BE2C (cell line): ENCODE data around the gene SMIM20.
"Not testable (repeated sequence)": the region's sequence is repeated elsewhere in the genome, so short reads cannot be mapped to it uniquely, and the experiment has no call there.

Experiments
- DNase-seq: peaks from one replicate; pipeline ENCODE4 v3.0.0-alpha.2; 2020
- H3K27me3 ChIP-seq: fragments of 250-450 bp; sonication (Bioruptor Pico); 2 replicates; pipeline ENCODE4 v1.5.1; 2020; ENCODE audit warnings: mild to moderate bottlenecking
- H3K36me3 ChIP-seq: fragments of 250-450 bp; sonication (Bioruptor Pico); 2 replicates; pipeline ENCODE4 v1.5.1; 2020; ENCODE audit warnings: mild to moderate bottlenecking
- H3K4me1 ChIP-seq: fragments of 250-450 bp; sonication (Bioruptor Pico); 2 replicates; pipeline ENCODE4 v1.5.1; 2020
- H3K4me3 ChIP-seq: 2 replicates; pipeline ENCODE4 v1.5.1; 2011; ENCODE audit warnings: low read depth, low read length
- H3K9me3 ChIP-seq: fragments of 250-450 bp; sonication (Bioruptor Pico); 2 replicates; pipeline ENCODE4 v1.5.1; 2020
- CTCF ChIP-seq: IDR thresholded peaks from 2 replicates; pipeline ENCODE4 v1.5.1; 2012; ENCODE audit warnings: mild to moderate bottlenecking, low read depth, low read length

Gene SMIM20

DNA sequence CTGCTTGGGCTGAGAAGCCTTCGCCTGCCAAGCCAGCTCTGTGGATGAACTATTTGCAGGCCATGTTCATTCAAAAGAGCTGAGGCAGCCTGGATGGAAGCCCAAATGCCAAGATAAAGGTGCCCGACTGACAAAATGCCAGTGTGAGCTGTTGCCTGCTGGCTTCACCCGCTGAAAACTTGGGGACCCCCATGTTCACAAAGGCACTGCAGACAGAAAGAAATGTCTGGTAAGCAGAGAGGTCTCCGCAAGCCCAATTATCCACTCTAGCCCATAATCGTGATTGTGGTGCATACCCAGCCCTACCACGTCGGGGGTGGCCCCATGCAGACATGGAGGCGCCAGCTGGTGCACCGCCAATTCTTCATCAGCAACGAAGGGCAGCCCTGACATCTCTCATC is 13.0 kb upstream of the SMIM20 start:
- no peaks in the 10 kb centered on the region for H3K36me3 ChIP-seq
- no peaks in the 10 kb centered on the region for H3K27me3 ChIP-seq
- no peak for TF ChIP-seq CTCF
- no peak overlapping the region for H3K4me3 ChIP-seq
- no peaks in the 10 kb centered on the region for H3K9me3 ChIP-seq
- no peak for DNase-seq
- H3K4me1 ChIP-seq: no peaks in the 10 kb centered on the region

- no peak for DNase-seq
- H3K4me3 ChIP-seq: no peak overlapping the region
- TF ChIP-seq CTCF: no peak
- no peaks in the 10 kb centered on the region for H3K4me1 ChIP-seq
- no peaks in the 10 kb centered on the region for H3K36me3 ChIP-seq
- no peaks in the 10 kb centered on the region for H3K27me3 ChIP-seq
- H3K9me3 ChIP-seq: no peaks in the 10 kb centered on the region
Measured at GRCh38 chr4:25903900-25904747, 9.9 kb upstream of the SMIM20 start.

- TF ChIP-seq CTCF: no peak
- no peak overlapping the region for H3K4me3 ChIP-seq
- H3K4me1 ChIP-seq: no peaks in the 10 kb centered on the region
- no peaks in the 10 kb centered on the region for H3K27me3 ChIP-seq
- no peaks in the 10 kb centered on the region for H3K36me3 ChIP-seq
- DNase-seq: no peak
- no peaks in the 10 kb centered on the region for H3K9me3 ChIP-seq
Measured at GRCh38 chr4:25904748-25905082, 9.3 kb upstream of the SMIM20 start.

- no peaks in the 10 kb centered on the region for H3K27me3 ChIP-seq
- no peaks in the 10 kb centered on the region for H3K9me3 ChIP-seq
- no peak for TF ChIP-seq CTCF
- H3K4me3 ChIP-seq: no peak overlapping the region
- H3K4me1 ChIP-seq: no peaks in the 10 kb centered on the region
- no peaks in the 10 kb centered on the region for H3K36me3 ChIP-seq
- DNase-seq: no peak
Measured at GRCh38 chr4:25905371-25905770, 8.6 kb upstream of the SMIM20 start.

DNA sequence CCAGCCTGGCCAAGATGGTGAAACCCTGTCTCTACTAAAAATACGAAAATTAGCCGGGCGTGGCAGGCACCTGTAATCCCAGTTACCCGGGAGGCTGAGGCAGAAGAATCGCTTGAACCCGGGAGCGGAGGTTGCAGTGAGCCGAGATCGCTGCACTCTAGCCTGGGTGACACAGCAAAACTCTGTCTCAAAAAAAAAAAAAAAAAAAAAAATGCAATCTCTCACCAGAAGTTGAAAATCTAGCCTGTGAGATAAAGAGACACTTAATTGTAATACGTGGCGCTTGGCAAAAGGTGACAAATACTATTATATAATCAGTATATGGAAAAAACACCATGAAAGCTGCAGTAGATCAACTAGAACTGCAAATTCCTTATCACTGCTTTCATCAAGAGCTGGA is 7.9 kb upstream of the SMIM20 start:
- not testable (repeated sequence) for H3K27me3 ChIP-seq, DNase-seq, H3K4me1 ChIP-seq, H3K9me3 ChIP-seq, H3K4me3 ChIP-seq, H3K36me3 ChIP-seq

DNA sequence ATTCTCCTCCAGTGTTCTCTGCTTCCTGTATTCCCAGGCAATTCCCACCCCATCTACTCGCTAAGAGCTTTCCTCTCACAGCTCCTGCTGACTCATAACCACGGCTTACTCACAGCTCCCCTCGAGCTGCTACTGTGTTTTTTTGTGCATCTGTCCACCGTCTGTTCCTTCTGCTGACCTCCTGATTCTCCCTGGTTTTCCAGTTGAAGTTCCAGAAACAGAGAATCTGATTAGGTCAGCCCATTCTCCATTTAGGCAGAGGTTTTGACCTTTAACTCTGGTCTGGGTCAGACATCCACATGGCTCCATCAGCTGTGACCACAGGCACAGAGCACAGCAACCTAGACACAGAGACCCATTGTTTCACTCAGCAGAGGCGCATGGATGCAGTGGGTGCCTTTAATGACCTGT is 5.5 kb upstream of the SMIM20 start:
- Histone ChIP-seq H3K9me3 (no peaks in the 10 kb centered on the region), H3K27me3 (no peaks in the 10 kb centered on the region), H3K4me3 (no peak overlapping the region), H3K4me1 (peaks cover 4% of the 10 kb centered on the region), H3K36me3 (no peaks in the 10 kb centered on the region)
- TF ChIP-seq CTCF: no peak
- DNase-seq: no peak
